NCI-H2029 (cell line): ENCODE measurements around the gene PKMYT1.

Experiments used
- DNase-seq: peaks from one replicate; lab custom pipeline; 2025; lab: John Stamatoyannopoulos, UW

Gene PKMYT1

GRCh38 chr16:3017794-3018506, 37.7 kb upstream of the PKMYT1 start, which contains the start of gene CLDN6:
CLDN6 (minus strand) TSS chr16:3018183; CDS start chr16:3016021, 2,162 bp downstream.
- DNase-seq: no peak

- DNase-seq: no peak
Observed at GRCh38 chr16:3017344-3017743, 37.1 kb upstream of the PKMYT1 start.

- DNase-seq: no peak
Observed at GRCh38 chr16:3015865-3016521, 35.7 kb upstream of the PKMYT1 start.

- no peak for DNase-seq
Observed at GRCh38 chr16:3014971-3015370, 34.7 kb upstream of the PKMYT1 start.

GRCh38 chr16:3013998-3014690, 33.9 kb upstream of the PKMYT1 start:
- DNase-seq: no peak

- DNase-seq: no peak
Observed at GRCh38 chr16:3013491-3013951, 33.3 kb upstream of the PKMYT1 start.

GRCh38 chr16:3012828-3013420, 32.7 kb upstream of the PKMYT1 start, which contains the start of gene CLDN9:
CLDN9 (plus strand) TSS chr16:3012923; CDS start chr16:3013363, 440 bp downstream.
- DNase-seq: no peak

- DNase-seq: peak; percentile 35
Observed at GRCh38 chr16:3012246-3012645, 32.0 kb upstream of the PKMYT1 start.

- DNase-seq: no peak
Observed at GRCh38 chr16:3010510-3010909, 30.3 kb upstream of the PKMYT1 start.

- no peak for DNase-seq
Observed at GRCh38 chr16:3009568-3010390, 29.5 kb upstream of the PKMYT1 start.

GRCh38 chr16:3008690-3009037, 28.4 kb upstream of the PKMYT1 start:
- DNase-seq: no peak

GRCh38 chr16:3007957-3008689, 27.9 kb upstream of the PKMYT1 start:
- no peak for DNase-seq

- DNase-seq: no peak
Observed at GRCh38 chr16:3007059-3007956, 27.1 kb upstream of the PKMYT1 start.

- DNase-seq: no peak
Observed at GRCh38 chr16:3004781-3005284, 24.6 kb upstream of the PKMYT1 start.

GRCh38 chr16:3004319-3004718, 24.1 kb upstream of the PKMYT1 start:
- peak; percentile 26 for DNase-seq

- peak; percentile 95 for DNase-seq
Observed at GRCh38 chr16:3003582-3004270, 23.5 kb upstream of the PKMYT1 start.

- no peak for DNase-seq
Observed at GRCh38 chr16:3001316-3001715, 21.1 kb upstream of the PKMYT1 start.

GRCh38 chr16:3000540-3000939, 20.3 kb upstream of the PKMYT1 start:
- no peak for DNase-seq

GRCh38 chr16:2999929-3000328, 19.7 kb upstream of the PKMYT1 start:
- DNase-seq: no peak
